Stimulated activated CD4-positive, alpha-beta T cell treated with anti-CD3 and anti-CD28 coated beads, Interleukin-15, amount 100 ng/mL, for 48 hours (primary cell): ENCODE results near the gene FOXO1.

ENCODE experiments used
- DNase-seq, 2 donors: peaks; one replicate each; pipeline ENCODE4 v3.0.0-alpha.2; 2020; ENCODE audit warnings: low read depth in 2 of 2

Gene FOXO1

GRCh38 chr13:40508767-40509342, 157.6 kb downstream of the FOXO1 start:
- no peak for DNase-seq

- DNase-seq, result no peak
Observed at GRCh38 chr13:40508127-40508526, 158.3 kb downstream of the FOXO1 start.

GRCh38 chr13:40506592-40507446, 159.6 kb downstream of the FOXO1 start:
- DNase-seq, result no peak
